ENCODE data around the gene CAMTA1. TPM values are rescaled to one million over a fixed set of nuclear protein-coding genes. Genes with fewer than 3 reads are reported as not detected.

The CAMTA1 gene
- total and polyA plus RNA-seq, 8 donors: 13.0 to 54.2 (median 23.6) TPM

DNA sequence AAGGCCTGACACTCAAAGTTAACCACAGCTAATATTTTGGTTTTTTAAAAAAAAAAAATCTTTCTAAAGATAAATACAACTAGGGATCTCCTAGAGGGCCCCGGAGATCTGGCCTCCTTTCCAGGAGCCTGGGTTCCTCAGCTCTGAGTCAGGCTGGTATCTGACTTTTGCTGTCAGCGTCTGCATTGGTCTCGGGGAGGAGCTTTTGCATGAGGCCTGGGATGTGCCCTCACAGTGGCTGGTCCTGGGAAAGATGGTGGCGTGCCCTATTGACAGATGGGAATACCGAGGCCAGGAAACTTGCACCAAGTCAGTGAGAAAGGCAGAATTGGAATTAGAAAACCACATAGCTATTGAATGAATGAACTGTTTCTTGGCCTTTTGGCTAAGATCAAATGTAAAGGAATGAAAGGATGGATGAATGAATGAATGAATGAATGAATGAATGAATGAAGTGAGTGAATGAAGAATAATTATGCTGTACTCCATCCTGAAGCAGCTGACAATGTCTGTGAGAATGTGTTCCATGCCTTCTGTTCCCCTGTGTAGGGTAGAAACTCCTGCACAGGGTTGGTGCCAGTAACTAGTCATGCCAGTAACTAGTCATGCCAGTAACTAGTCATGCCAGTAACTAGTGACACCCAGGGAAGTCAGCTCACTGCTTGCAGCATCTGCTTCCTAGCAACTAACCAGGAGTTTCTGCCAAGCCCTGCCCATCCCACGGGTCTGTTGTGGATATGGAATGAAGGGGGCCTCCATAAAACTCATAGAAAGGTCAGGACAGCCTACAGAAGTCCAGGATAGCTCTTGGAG is 743.3 kb downstream of the CAMTA1 start:
- FAIRE-seq (no peak), DNase-seq (no peak), ATAC-seq (no peak)
- 77 to 80% methylated on average over 6 of the region's 6 CpGs for WGBS, 2 donors
- Histone ChIP-seq H3K4me1 (no peaks in the 10 kb centered on the region), H3K27ac (no peak overlapping the region), H3K27me3 (no peaks in the 10 kb centered on the region), H3K36me3 (no peaks in the 10 kb centered on the region), H3K9me3 (no peaks in the 10 kb centered on the region), H3K4me3 (no peak overlapping the region)
- no peak for TF ChIP-seq CTCF (IDR thresholded peaks at IDR 0.05)
- intact Hi-C loops (cut with DNase I): no loop called here

DNA sequence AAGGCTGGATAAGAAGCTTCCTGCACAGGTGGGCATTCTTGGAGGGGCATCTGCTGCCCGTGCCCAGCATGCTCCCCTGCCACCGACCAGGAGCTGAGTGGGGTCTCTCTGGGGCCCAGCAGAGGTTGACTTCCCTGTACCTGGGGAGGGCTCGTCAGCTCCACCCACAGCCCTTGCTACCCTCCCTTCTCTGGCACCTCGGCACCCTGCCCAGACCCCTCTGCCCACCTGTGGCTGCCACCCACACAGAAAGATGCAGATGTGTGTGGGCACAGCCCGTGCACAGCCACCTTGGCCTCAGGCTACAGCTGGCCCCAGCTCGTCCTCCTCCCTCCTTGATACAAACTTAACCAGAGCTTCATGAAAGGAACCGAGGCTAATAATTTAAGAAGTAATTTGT is 744.7 kb downstream of the CAMTA1 start:
- Histone ChIP-seq H3K4me1 (no peaks in the 10 kb centered on the region), H3K4me3 (no peak overlapping the region), H3K9me3 (no peaks in the 10 kb centered on the region), H3K27ac (no peak overlapping the region), H3K36me3 (no peaks in the 10 kb centered on the region), H3K27me3 (no peaks in the 10 kb centered on the region)
- ATAC-seq (no peak), FAIRE-seq (no peak), DNase-seq (peak in 1 of 6 donors; percentile 49)
- no peak for TF ChIP-seq CTCF (IDR thresholded peaks at IDR 0.05)
- intact Hi-C loops (cut with DNase I): no loop called here
- 39 to 62% methylated on average over 7 of the region's 7 CpGs for WGBS, 2 donors

DNA sequence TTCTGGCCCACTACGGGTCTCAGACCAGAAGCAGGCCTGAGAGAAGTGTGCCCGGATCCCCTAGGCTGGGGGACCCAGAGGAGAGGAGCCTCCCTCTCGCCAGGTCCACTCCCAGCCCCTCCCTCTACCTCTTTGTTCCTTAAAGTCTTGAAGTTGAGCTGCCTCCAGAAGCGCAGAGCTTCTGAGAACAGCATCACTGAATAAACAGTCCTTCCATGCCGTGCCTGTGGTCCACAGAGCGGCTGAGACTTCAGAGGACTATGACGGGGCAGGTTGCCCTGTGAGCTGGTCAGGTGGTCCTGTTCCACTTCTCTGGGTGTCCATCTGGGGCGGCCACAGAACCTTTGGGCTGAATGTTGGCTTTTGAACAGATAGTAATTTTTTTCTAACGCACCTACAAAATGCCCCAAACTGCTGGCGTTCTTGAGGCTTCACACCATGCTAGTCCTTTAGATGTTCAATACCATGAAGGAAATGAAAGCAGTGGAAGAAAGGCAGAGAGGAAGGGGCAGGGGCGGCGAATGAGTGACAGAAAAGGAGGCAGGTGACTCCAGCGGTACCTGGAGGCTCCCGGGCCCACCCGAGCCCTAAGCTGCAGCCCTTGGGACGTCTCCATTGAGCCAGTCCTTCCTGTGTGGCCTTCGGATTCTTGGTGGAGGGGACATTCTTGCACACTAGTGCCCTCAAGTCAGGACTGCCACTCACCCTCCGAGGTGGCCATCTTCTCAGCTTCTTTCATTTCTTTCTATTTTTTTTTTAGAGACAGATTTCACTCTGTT is 746.5 kb downstream of the CAMTA1 start:
- intact Hi-C loops (cut with DNase I): no loop called here
- no peak for FAIRE-seq
- no peaks in the 10 kb centered on the region for H3K27me3 ChIP-seq
- H3K4me3 ChIP-seq: no peak overlapping the region
- no peak for ATAC-seq
- peak in 1 of 6 donors; percentile 32 for DNase-seq
- no peaks in the 10 kb centered on the region for H3K4me1 ChIP-seq
- 82 to 87% methylated on average over 18 of the region's 18 CpGs for WGBS, 2 donors
- H3K9me3 ChIP-seq: no peaks in the 10 kb centered on the region
- no peak overlapping the region for H3K27ac ChIP-seq
- TF ChIP-seq CTCF (IDR thresholded peaks at IDR 0.05): no peak
- no peaks in the 10 kb centered on the region for H3K36me3 ChIP-seq

DNA sequence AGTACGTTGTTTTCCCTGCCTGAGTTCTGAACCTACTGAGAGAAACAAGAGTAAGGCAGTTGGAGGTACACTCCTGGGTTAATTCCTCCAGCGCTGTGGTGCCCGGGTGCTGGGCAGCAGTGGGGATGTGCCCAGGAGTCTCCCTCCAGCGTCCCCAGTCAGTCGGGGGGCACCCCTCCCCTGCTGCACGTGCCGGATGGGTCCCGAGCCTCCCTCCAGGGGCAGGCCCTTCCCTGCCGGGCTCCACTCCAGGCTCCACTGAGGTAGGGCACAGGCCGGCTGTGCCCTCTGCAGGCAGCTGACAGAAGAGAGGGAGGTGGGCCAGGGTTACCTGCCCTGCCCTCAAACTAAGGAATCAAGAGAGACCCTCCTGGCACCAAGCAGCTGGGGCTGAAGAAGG is 747.8 kb downstream of the CAMTA1 start:
- Histone ChIP-seq H3K27ac (no peak overlapping the region), H3K4me3 (no peak overlapping the region), H3K27me3 (no peaks in the 10 kb centered on the region), H3K36me3 (no peaks in the 10 kb centered on the region), H3K4me1 (no peaks in the 10 kb centered on the region), H3K9me3 (no peaks in the 10 kb centered on the region)
- 72 to 76% methylated on average over 10 of the region's 10 CpGs for WGBS, 2 donors
- no peak for FAIRE-seq
- no peak for ATAC-seq
- intact Hi-C loops (cut with DNase I): no loop called here
- DNase-seq: peak in 2 of 6 donors; percentile 38 to 39
- TF ChIP-seq CTCF (IDR thresholded peaks at IDR 0.05): no peak
